ENCODE measurements around the gene ZC3H14.
A peak's percentile ranks its signal among the peaks of the same experiment; 100 is the strongest.

ZC3H14 gene

GRCh38 chr14:88542857-88543795 lies 19.7 kb upstream of the ZC3H14 start:
- no peak for DNase-seq (ENCODE audit: extremely low spot score)
- TF ChIP-seq PKNOX1 (IDR thresholded peaks at IDR 0.05), result no peak
- no peak for TF ChIP-seq TARDBP (IDR thresholded peaks at IDR 0.05)
- TF ChIP-seq SP1 (IDR thresholded peaks at IDR 0.05), result no peak
- TF ChIP-seq FOXK2 (IDR thresholded peaks at IDR 0.05), result no peak
- no peak for TF ChIP-seq ARNT (IDR thresholded peaks at IDR 0.05)
- TF ChIP-seq L3MBTL2 (conservative IDR thresholded peaks at IDR 0.05), result no peak
- no peak for TF ChIP-seq BHLHE40 (IDR thresholded peaks at IDR 0.05; ENCODE audit: borderline replicate concordance)
- CTCF ChIA-PET, result no interaction called here
- POLR2A ChIA-PET, result no interaction called here

GRCh38 chr14:88545256-88545655 lies 17.6 kb upstream of the ZC3H14 start:
- DNase-seq (ENCODE audit: extremely low spot score), result no peak
- no peak for TF ChIP-seq LEF1 (IDR thresholded peaks at IDR 0.05; ENCODE audit: borderline replicate concordance)
- no peak for TF ChIP-seq FOXA1 (IDR thresholded peaks at IDR 0.05)
- TF ChIP-seq ZNF384 (IDR thresholded peaks at IDR 0.05), result no peak
- no peak for TF ChIP-seq BHLHE40 (IDR thresholded peaks at IDR 0.05; ENCODE audit: borderline replicate concordance)
- no peak for TF ChIP-seq ARNT (IDR thresholded peaks at IDR 0.05)
- no peak for TF ChIP-seq L3MBTL2 (conservative IDR thresholded peaks at IDR 0.05)
- no peak for TF ChIP-seq CTBP1 (IDR thresholded peaks at IDR 0.05; ENCODE audit: borderline replicate concordance)
- TF ChIP-seq TARDBP (IDR thresholded peaks at IDR 0.05), result no peak
- TF ChIP-seq PKNOX1 (IDR thresholded peaks at IDR 0.05), result no peak
- TF ChIP-seq HDGF (IDR thresholded peaks at IDR 0.05; ENCODE audit: borderline replicate concordance), result no peak
- TF ChIP-seq FOXK2 (IDR thresholded peaks at IDR 0.05), result no peak
- ChIA-PET CTCF (no interaction called here), POLR2A (no interaction called here)

- ChIA-PET POLR2A (no interaction called here), CTCF (no interaction called here)
- no peak for DNase-seq (ENCODE audit: extremely low spot score)
- TF ChIP-seq CTBP1 (IDR thresholded peaks at IDR 0.05; ENCODE audit: borderline replicate concordance), result no peak
- no peak for TF ChIP-seq FOXK2 (IDR thresholded peaks at IDR 0.05)
- TF ChIP-seq HDGF (IDR thresholded peaks at IDR 0.05; ENCODE audit: borderline replicate concordance), result no peak
- TF ChIP-seq L3MBTL2 (conservative IDR thresholded peaks at IDR 0.05), result no peak
Measured at GRCh38 chr14:88546621-88547385, 16.0 kb upstream of the ZC3H14 start.

- ChIA-PET POLR2A (no interaction called here), CTCF (no interaction called here)
- TF ChIP-seq FOXA1 (IDR thresholded peaks at IDR 0.05), result no peak
- TF ChIP-seq PKNOX1 (IDR thresholded peaks at IDR 0.05), result no peak
- TF ChIP-seq FOXM1 (IDR thresholded peaks at IDR 0.05; ENCODE audit: borderline replicate concordance), result no peak
- no peak for TF ChIP-seq SP1 (IDR thresholded peaks at IDR 0.05)
- DNase-seq (ENCODE audit: extremely low spot score), result no peak
Measured at GRCh38 chr14:88547386-88547780, 15.5 kb upstream of the ZC3H14 start.

GRCh38 chr14:88550078-88550477 lies 12.8 kb upstream of the ZC3H14 start:
- TF ChIP-seq FOXK2 (IDR thresholded peaks at IDR 0.05) (no peak), BHLHE40 (IDR thresholded peaks at IDR 0.05; ENCODE audit: borderline replicate concordance) (no peak), SUZ12 (IDR thresholded peaks at IDR 0.05) (no peak), FOXA1 (IDR thresholded peaks at IDR 0.05) (no peak), FOXM1 (IDR thresholded peaks at IDR 0.05; ENCODE audit: borderline replicate concordance) (no peak)
- CTCF ChIA-PET, result no interaction called here
- POLR2A ChIA-PET, result no interaction called here
- DNase-seq (ENCODE audit: extremely low spot score), result no peak

GRCh38 chr14:88551094-88551870 lies 11.6 kb upstream of the ZC3H14 start:
- CTCF ChIA-PET, result interaction anchor here (0.6 kb wide), 2 partner anchors 108 to 554 kb away, joined by 5 to 6 read pairs; no protein-coding TSS in a partner anchor
- peak; percentile 80 for DNase-seq (ENCODE audit: extremely low spot score)
- POLR2A ChIA-PET, result interaction anchor here (0.8 to 1.3 kb wide), 2 partner anchors 11 to 16 kb away, joined by 3 to 4 read pairs; partner anchors contain the start of gene ZC3H14
- TF ChIP-seq LEF1 (IDR thresholded peaks at IDR 0.05; ENCODE audit: borderline replicate concordance) (0 out of 2 replicates have a peak, but pooled peaks have one; percentile 70), L3MBTL2 (conservative IDR thresholded peaks at IDR 0.05) (peak; percentile 95), ZNF384 (IDR thresholded peaks at IDR 0.05) (no peak), FOXA1 (IDR thresholded peaks at IDR 0.05) (no peak), CTBP1 (IDR thresholded peaks at IDR 0.05; ENCODE audit: borderline replicate concordance) (peak; percentile 89), ARNT (IDR thresholded peaks at IDR 0.05) (peak; percentile 59; the same call in 1 of the 2 replicates), FOXM1 (IDR thresholded peaks at IDR 0.05; ENCODE audit: borderline replicate concordance) (peak; percentile 86)
